Nephron progenitor cell (in vitro differentiated cells): ENCODE measurements around the gene BABAM2.
A peak's percentile ranks its signal among the peaks of the same experiment; 100 is the strongest.

ENCODE experiments used
- DNase-seq: peaks from one replicate; pipeline ENCODE4 v3.0.0; 2021
- H3K27ac Mint-ChIP-seq: 2 replicates; pipeline ENCODE4 v1.8.0; 2021; ENCODE audit warnings: mild to moderate bottlenecking, moderate library complexity, mixed read lengths
- H3K27me3 Mint-ChIP-seq: 2 replicates; pipeline ENCODE4 v1.8.0; 2021; ENCODE audit warnings: mild to moderate bottlenecking, low read depth, mixed read lengths; ENCODE audit not compliant: poor library complexity
- H3K36me3 Mint-ChIP-seq: 2 replicates; pipeline ENCODE4 v1.8.0; 2021; ENCODE audit warnings: low read depth, mixed read lengths
- H3K4me1 Mint-ChIP-seq: 2 replicates; pipeline ENCODE4 v1.8.0; 2021; ENCODE audit warnings: mixed read lengths
- H3K4me3 Mint-ChIP-seq: 2 replicates; pipeline ENCODE4 v1.8.0; 2021; ENCODE audit warnings: mild to moderate bottlenecking, moderate library complexity, mixed read lengths
- H3K9me3 Mint-ChIP-seq: 2 replicates; pipeline ENCODE4 v1.8.0; 2021; ENCODE audit warnings: mild to moderate bottlenecking, moderate library complexity, mixed read lengths
- TF ChIP-seq, protein P1 (sequence below): fragments of 200-600 bp; sonication (generic); IDR thresholded peaks from 2 replicates; pipeline ENCODE4 v1.5.0; 2021; ENCODE audit warnings: antibody characterized with exemption

The BABAM2 gene

DNA sequence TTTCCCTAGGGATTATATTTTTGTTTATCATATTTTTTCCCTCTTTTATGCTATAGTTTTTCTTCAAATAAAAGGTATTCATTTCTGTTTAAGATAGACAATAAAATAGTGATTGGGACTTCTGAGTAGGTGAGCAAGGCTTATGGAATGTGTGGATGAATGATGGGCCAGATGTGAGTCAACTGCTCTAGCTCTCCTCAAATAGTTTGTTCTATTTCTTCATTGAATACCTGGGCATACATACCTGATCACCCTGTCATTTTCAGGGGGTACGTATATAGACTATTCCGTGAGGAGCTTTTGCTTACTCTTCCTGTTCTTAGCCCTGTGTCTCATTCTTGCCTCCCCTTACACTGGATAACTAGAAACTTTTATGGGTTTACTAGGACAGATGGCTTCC is 41.9 kb downstream of the BABAM2 start:
- Mint-ChIP-seq H3K27me3 (no peaks in the 10 kb centered on the region), H3K9me3 (no peaks in the 10 kb centered on the region), H3K4me1 (no peaks in the 10 kb centered on the region), H3K4me3 (no peak overlapping the region), H3K36me3 (peaks cover 19% of the 10 kb centered on the region), H3K27ac (peak overlapping the region; percentile 18)
- no peak for DNase-seq
- TF ChIP-seq, protein P1, sequence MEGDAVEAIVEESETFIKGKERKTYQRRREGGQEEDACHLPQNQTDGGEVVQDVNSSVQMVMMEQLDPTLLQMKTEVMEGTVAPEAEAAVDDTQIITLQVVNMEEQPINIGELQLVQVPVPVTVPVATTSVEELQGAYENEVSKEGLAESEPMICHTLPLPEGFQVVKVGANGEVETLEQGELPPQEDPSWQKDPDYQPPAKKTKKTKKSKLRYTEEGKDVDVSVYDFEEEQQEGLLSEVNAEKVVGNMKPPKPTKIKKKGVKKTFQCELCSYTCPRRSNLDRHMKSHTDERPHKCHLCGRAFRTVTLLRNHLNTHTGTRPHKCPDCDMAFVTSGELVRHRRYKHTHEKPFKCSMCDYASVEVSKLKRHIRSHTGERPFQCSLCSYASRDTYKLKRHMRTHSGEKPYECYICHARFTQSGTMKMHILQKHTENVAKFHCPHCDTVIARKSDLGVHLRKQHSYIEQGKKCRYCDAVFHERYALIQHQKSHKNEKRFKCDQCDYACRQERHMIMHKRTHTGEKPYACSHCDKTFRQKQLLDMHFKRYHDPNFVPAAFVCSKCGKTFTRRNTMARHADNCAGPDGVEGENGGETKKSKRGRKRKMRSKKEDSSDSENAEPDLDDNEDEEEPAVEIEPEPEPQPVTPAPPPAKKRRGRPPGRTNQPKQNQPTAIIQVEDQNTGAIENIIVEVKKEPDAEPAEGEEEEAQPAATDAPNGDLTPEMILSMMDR, result no peak

DNA sequence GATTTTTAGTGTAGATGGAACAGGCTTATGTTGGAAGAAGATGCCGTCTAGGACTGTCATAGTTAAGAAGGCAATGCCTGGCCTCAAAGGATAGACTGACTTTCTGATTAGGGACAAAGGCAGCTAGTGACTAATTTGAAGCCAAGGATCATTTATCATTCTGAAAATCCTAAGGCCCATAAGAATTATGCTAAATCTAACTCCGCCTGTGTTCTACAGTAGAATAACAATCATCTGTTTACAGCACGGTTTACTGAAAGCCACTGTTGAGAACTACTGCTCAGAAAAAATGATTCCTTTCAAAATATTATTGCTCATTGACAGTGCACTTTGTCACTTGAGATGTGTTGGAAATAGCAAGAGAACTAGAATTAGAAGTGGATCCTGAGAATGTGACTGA is 44.5 kb downstream of the BABAM2 start:
- no peaks in the 10 kb centered on the region for H3K27me3 Mint-ChIP-seq
- TF ChIP-seq, protein P1, result no peak
- H3K36me3 Mint-ChIP-seq, result peaks cover 13% of the 10 kb centered on the region
- no peaks in the 10 kb centered on the region for H3K4me1 Mint-ChIP-seq
- no peak overlapping the region for H3K27ac Mint-ChIP-seq
- no peaks in the 10 kb centered on the region for H3K9me3 Mint-ChIP-seq
- no peak overlapping the region for H3K4me3 Mint-ChIP-seq
- DNase-seq, result no peak

DNA sequence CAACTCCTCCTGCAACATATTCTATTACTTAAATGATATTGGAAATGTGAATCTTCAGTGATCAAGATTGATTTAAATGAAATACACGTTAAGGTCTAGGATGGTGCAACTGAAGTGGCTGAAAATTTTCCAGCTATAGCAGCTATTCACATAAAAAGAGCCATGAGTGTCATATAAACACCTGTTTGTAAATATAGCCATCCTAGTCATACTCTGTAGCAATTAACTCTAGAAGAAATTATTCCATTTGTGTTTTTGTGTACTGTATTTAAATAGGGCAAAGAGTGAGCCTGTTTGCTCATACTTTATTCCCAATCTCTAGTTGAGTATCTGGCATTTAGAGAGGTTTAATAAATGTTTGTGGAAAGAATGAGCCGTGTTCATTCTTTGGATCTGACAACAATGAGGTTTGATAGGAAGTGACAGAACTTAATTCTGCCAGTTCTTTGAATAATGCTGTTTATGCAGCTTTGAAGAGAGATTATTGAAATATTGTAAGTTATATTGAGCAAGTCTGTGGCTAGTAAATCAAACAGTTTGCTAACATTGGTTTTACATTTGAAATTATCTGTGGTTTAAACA is 49.7 kb downstream of the BABAM2 start:
- TF ChIP-seq, protein P1, result no peak
- Mint-ChIP-seq H3K27ac (no peak overlapping the region), H3K4me1 (no peaks in the 10 kb centered on the region), H3K27me3 (no peaks in the 10 kb centered on the region), H3K36me3 (peaks cover 5% of the 10 kb centered on the region), H3K9me3 (no peaks in the 10 kb centered on the region), H3K4me3 (no peak overlapping the region)
- no peak for DNase-seq

DNA sequence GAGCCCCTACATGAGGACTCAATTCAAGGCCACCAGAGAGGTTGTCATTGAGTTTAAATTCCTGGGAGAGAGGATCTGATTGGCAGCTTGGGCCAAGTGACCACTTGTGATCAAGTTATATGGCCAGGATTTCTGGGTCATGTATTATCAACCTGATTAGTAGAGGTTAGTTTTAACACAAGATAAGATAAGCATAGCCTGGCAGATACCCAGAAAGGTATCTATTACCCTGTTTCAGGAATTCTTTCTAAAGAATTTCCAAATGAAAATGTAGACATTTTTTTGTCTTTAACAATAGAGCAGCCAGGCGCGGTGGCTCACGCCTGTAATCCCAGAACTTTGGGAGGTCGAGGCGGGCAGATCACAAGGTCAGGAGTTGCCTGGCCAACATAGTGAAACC is 50.5 kb downstream of the BABAM2 start:
- H3K36me3 Mint-ChIP-seq, result peaks cover 5% of the 10 kb centered on the region
- TF ChIP-seq, protein P1, result no peak
- H3K9me3 Mint-ChIP-seq, result no peaks in the 10 kb centered on the region
- H3K4me3 Mint-ChIP-seq, result no peak overlapping the region
- no peaks in the 10 kb centered on the region for H3K4me1 Mint-ChIP-seq
- H3K27me3 Mint-ChIP-seq, result no peaks in the 10 kb centered on the region
- H3K27ac Mint-ChIP-seq, result no peak overlapping the region
- no peak for DNase-seq

DNA sequence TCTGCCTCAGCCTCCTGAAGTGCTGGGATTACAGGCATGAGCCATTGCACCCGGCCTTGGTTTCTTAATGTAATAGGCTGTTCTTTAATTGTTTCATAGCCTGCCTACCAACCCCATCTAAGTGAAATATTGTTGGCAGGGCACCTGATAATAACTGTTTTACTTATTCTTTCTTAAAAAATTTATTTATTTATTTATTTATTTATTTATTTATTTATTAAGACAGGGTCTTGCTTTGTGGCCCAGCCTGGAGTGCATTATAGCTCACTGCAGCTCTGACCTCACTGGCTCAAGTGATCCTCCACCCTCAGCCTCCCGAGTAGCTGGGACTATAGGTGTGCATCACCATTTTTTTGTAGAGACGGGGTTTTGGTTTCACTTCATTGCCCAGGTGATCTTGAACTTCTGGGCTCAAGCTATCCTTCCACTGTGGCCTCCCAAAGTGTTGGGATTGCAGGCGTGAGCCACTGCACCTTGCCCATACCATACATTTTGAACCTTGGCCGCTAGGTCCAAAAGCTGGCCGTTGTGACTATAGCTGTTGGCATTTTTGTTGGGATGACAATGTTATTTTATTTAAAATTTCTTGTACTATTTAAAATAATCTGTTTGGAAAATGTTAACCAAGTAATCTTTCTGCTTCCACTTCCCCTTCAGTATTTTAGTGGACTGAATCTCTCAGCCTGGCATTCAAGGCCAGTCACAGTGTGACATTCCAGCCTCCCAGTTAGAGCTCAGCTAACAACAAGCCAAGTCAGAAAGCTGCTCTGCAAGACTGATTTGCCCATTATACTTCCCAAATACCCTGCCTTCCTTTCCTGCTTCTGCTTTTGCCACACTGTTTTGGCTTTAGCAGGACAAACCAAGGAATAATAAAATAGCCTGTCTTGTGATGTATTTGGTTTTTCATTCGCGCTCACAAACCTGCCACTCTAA is 52.4 kb downstream of the BABAM2 start:
- no peaks in the 10 kb centered on the region for H3K4me1 Mint-ChIP-seq
- no peaks in the 10 kb centered on the region for H3K27me3 Mint-ChIP-seq
- no peak overlapping the region for H3K4me3 Mint-ChIP-seq
- no peaks in the 10 kb centered on the region for H3K9me3 Mint-ChIP-seq
- H3K27ac Mint-ChIP-seq, result no peak overlapping the region
- H3K36me3 Mint-ChIP-seq, result peaks cover 5% of the 10 kb centered on the region
- TF ChIP-seq, protein P1, result no peak
- no peak for DNase-seq
